Subcutaneous adipose tissue (tissue), 4 donors: ENCODE data around the gene SEC14L1. TPM values are rescaled to one million over a fixed set of nuclear protein-coding genes. Genes with fewer than 3 reads are reported as not detected.

Experiments used
- CTCF ChIP-seq: fragments of 450-650 bp; IDR thresholded peaks from one replicate; pipeline ENCODE4 v1.5.1; 2016; ENCODE audit warnings: low read depth, mild to moderate bottlenecking, control low read depth, antibody characterized with exemption, moderate library complexity
- small RNA-seq: library from RNA; depleted of rRNA; stranded (forward); fragments of <200 nt; gene quantifications from one replicate; pipeline ENCODE3, GENCODE V24; 2016
- total RNA-seq, 4 donors: library from RNA; depleted of rRNA; stranded (reverse); fragments of >200 nt; gene quantifications; one replicate each; pipeline ENCODE4 v1.1.0, GENCODE V29; 2016

SEC14L1 gene
- total RNA-seq, 4 donors from 2014 or later, result 61.9 to 309 (median 119) TPM

GRCh38 chr17:77258638-77259037 is 117.9 kb downstream of the SEC14L1 start:
- TF ChIP-seq CTCF, result no peak

GRCh38 chr17:77264617-77265230 is 124.0 kb downstream of the SEC14L1 start:
- no peak for TF ChIP-seq CTCF

- TF ChIP-seq CTCF, result no peak
Measured at GRCh38 chr17:77266213-77266612, 125.4 kb downstream of the SEC14L1 start.

Small RNA genes lying within 50 kb of the gene (small RNA-seq; reads per million reads assigned to genes)
- gene RNU4-47P, result not detected
